Stimulated activated CD4-positive, alpha-beta T cell treated with anti-CD3 and anti-CD28 coated beads, Interleukin-12 subunit alpha, Interleukin-12 subunit beta, amount 100 ng/mL, for 4 hours (primary cell): ENCODE data around the gene USH1G.

ENCODE experiments used
- DNase-seq: peaks from one replicate; pipeline ENCODE4 v3.0.0-alpha.2; 2020

The USH1G gene

DNA sequence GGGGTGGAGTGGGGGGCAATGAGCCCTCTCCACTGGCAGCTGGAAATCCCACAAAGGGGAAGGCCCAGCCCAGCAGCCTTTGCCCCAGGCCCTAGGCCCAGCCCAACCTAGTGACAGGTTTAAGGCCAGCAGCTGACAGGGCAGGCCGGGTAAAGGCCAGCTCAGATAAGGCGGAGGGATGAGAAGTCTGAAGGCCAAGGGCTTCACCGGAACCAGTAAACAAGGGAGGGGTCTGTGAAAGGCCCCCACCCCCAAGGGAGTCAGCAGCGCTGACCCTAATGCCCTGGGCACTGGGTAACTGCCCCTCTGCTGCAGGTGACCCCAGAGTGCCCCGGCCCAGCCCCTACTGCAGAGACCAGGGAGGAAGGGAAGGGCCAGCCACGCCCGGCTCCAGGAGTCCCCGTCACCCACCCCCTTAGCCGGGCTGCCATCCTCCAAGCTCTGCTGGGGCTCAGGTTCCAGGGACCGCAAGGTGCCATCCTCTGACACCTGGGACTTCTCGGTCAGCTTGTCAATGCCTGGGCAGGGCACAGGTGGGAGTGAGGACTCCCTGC is 30.2 kb upstream of the USH1G start:
- DNase-seq: no peak

DNA sequence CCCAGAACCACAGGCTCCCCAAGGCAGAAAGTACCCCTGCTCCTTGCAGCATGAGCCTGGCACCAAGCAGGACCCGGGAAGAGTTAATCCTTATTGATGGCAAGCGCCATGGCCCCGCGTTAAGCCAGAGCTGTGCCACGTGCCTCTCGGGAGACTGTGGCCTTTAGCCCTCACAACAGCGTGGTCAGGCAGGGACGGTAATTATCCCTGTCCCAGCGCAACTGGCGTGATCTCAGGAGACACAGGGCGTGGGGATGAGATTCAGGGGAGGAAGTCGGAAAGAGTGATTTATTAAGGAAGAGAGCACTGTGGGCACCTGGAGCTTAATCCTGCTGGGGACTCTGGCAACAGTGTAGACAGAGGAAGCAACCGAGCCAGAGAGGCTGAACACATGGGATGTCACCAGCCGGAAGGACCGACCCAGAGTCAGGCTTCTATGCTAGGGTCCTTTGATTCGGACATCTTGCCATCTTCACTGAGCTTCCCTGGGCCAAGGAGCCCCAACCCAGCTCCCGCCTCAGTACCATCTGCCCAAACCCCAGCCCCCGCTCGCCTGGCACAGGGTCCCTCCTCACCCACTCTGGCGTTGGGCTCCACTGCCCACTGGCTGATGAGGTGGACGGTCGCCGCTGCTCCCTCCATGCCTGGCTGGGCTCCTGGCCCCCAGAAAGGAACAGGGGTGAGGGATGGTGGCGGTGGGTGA is 29.5 kb upstream of the USH1G start:
- no peak for DNase-seq

DNA sequence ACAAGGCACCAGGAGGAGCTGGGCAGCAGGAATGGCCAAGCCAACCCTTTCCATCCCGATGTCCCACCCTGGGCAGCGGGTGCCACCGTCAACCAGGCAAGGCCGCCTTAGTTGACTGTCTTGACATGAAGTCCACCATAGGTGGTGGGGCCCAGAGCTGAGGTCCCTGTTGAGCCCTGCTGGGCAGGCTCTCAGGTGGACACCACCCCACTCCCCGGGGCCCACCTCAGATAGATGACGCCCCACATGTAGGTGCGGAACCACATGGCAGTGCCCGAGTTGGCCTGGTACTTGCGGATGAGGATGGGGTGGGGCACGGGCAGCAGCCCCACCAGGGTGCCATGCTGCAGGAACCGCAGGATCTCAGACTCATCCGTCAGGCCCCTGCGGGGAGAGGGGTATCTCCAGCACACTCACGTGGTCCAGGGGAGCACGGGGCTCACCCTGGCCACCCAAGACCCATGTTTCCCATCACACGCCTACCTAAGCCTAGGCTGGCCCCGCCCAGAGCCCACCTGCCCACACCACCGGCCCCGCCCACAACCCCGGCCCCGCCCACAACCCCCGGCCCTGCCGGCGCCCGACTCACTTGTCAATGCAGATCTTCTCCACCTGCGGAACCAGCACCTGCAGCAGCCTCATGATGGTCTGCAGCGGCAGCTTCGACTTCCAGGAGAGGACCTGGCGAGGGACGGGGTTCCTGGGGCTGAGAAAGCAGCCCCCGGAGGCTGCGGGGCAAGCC is 28.8 kb upstream of the USH1G start:
- no peak for DNase-seq

DNA sequence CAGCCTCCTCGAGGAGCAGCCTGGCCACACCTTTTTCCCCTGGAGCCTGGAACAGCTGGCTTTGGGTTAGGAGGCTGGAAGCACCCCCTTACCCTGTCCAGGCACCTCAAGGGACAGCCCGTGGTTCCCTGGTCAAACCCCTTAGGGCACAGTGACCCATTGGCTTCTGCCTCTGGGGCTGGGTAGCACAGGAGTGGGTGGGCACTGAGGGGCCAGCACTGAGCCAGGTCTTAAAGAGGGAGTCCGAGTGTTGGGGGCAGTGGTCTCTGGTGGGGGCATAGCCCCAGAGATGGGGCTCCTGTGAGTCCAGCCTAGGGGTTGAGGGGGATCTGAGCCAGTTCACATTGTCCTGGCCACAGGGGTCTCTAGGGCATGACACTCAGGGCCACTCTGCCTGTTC is 28.0 kb upstream of the USH1G start:
- DNase-seq: no peak

DNA sequence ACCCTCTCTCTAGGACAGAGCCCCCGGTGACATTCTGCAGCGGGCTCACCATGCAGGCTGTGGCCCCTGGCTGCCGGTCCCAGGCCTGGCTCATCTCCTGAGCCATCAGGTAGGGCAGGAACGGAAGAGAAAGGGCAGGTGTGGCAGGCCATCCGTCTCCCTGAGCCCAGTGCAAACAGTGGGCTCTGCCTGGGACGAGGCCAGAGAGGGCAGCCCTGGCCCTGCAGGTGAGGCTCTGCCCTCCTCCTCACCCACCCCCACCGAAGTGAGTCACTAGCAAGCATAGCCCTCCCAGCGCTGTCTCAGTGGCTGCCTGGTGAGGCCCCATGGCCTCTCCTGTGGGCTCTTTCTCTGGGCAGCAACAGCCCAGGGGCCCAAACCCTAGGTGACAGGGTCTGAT is 27.2 kb upstream of the USH1G start:
- DNase-seq: no peak

DNA sequence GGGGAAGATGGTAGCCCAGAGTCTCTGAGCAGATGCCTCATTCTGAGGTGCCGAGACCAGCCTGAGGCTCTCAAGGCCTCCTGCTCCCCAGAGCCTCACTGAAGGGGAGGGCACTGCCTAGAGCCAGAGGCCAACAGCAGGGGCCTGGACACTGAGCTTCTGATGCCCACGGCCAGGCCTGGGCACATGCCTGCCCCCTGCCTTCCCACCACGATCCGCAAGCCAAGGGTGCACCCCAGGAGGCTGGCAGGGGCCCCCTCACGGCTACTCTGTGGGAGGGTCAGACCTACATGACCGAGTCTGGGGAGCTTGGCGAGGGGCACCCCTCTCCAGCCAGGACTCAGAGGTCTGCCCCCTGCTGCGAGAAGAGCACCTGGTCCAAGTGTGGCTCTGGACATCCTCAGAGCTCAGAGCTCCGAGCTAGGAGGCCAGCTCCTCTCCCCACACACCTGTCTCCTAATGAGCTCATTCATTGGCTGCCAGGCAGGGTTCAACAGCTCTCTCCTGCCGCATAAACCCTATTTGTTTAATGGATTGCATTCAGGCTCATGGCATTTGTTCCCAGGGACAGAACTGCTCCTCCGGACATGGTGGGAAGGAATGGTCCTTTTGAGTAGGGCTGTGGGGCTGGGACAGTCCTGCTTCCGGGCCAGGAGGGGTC is 26.5 kb upstream of the USH1G start:
- no peak for DNase-seq

DNA sequence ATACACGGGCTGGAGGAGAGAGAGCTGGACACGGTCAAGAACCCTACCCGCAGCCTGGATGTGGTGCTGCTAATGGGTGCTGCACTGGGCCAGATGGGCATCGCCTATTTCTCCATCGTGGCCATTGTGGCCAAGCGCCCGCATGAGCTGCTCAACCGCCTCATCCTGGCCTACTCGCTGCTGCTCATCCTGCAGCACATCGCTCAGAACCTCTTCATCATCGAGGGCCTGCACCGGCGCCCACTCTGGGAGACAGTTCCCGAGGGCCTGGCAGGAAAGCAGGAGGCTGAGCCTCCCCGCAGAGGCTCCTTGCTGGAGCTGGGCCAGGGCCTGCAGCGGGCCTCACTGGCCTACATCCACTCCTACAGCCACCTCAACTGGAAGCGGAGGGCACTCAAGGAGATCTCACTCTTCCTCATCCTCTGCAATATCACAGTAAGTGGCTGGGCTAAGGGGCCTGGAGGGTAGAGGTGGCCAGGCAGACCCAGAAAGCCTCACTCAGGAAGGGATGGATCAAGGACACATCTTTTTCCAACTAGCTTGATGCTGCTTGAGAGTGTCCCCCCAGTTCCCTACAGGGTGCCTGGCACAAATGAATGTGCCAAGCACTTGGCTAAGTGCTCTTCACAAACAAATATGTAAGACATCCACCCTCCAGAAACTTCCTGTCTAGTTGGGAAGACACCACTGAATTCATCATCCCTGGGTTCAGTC is 24.1 kb upstream of the USH1G start:
- DNase-seq: no peak

DNA sequence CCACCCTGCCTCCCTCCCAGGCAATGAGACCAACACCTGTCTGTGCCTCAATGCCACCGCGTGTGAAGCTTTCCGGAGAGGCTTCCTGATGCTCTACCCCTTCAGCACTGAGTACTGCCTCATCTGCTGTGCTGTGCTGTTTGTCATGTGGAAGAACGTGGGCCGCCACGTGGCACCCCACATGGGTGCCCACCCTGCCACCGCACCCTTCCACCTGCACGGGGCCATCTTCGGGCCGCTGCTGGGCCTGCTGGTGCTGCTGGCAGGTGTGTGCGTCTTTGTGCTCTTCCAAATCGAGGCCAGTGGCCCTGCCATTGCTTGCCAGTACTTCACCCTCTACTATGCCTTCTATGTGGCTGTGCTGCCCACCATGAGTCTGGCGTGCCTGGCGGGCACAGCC is 23.6 kb upstream of the USH1G start:
- no peak for DNase-seq

DNA sequence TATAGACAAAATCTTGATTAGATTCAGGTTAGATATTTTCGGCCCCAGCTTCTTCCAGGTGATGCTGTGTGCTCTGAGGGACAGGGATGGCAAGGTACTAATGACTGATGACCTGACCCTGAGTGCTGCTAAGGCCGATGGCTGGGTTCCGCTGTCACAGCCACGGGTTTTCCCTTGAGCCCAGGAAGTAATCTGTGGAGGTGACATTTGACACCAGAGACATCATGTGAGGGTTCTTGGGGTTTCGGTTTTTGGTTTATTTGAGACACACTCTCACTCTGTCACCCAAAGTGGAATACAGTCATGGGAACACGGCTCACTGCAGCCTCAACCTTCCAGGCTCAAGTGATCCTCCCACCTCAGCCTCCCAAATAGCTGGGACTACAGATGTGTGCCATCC is 22.5 kb upstream of the USH1G start:
- no peak for DNase-seq

DNA sequence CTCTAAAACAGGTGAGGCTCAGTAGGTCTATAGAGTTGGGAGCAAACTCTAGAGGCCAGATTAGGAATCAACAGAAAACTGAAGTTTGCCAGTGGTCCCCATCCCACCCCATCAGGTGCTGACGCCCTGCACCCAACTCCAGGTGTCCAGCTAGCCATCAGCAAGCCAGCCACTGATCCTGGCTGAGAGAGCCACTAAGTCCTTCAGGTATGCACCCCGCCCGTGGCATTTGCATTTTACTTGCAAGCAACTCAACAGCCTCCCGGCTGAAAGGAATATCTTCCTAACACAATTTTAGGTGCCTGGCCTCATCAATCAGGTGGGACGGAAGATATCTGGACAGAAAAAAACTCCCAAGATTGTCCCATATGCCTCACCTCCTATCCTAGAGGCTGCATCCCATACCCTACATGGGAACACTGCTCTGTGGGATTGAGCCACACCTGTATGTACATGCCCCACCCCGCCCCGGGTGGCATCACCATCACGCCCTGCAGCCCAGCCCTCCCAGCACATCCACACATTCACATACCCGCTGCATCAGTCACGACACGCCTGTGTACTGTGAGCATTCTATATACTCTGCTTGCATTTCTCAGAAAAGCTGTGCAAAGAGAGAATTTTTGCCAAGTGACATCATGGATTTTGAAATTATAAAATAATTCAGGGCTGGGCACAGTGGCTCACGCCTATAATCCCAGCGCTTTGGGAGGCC is 20.9 kb upstream of the USH1G start:
- no peak for DNase-seq

DNA sequence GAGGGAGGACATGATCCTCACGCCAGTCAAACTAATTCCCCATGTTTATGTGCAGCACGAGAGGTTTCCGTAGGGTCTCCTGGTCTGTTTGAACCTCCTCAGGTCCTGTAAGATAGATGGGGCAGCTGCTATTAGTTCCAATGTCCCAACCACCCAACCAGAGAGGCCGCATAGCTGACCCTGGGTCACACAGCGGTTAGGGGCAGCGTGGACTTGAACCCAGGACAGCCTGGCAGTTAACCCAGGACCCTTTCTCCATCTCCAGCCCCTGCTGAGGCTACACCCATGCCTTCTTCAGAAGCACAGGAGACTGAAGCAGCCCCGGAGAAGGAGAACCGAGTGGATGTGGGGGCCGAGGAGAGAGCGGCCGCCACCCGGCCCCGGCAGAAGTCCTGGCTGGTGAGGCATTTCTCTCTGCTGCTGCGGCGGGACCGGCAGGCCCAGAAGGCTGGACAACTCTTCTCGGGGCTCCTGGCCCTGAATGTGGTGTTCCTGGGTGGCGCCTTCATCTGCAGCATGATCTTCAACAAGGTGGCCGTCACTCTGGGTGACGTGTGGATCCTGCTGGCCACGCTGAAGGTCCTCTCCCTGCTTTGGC is 18.2 kb upstream of the USH1G start:
- DNase-seq: no peak

DNA sequence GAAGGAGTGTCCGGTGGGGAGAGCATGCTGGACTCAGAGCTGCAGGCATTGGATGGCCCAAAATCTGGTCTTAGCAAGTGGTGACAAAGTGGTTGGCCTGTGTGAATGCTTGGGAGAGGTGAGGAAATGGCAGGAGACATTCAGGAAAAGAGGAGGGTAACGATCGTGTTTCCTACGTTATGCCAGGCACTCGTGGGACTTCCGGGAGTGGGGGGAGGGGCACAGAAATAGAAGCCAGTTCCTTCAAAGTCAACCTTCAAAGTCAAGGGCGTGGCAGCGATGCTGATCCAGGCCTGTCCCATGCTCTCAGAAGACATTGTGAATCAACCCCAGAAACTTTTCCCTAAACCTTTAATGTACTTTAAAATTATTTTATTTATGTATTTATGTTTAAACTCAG is 16.5 kb upstream of the USH1G start:
- DNase-seq: no peak

DNA sequence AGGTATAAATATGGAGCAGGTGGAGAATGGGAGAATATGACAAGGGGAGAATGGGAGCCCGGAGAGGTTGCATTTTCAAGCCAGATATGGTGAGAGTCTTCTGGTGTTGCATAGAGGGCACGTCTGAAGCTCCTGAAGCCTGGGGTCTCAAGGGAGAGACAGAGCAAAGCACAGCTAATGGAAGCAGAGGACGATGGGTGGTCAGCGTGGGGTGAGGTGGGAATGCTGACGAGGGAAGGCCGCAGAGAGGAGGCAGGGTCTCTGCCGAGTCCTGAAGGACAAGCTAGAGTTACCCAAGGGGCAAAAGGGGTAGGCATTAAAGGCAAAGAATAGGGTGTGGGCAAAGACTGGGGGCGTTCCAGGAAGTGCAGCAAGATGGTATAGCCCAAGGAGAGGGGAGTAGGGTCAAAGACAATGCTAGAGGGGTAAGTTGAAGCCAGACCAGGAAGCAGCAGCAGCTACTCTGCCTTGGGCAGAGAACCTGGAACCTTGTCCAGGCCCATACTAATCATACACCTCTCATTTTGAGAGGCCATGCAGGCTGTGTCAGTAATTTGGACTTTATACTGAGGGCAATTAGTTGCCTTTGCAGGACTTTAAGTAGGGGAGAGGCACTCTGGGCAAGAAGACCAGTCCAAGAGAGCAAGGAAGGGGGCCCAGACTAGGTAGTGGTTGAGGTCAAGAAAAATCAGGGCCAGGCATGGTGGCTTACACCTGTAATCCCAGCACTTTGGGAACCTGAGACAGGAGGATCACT is 15.3 kb upstream of the USH1G start:
- no peak for DNase-seq

DNA sequence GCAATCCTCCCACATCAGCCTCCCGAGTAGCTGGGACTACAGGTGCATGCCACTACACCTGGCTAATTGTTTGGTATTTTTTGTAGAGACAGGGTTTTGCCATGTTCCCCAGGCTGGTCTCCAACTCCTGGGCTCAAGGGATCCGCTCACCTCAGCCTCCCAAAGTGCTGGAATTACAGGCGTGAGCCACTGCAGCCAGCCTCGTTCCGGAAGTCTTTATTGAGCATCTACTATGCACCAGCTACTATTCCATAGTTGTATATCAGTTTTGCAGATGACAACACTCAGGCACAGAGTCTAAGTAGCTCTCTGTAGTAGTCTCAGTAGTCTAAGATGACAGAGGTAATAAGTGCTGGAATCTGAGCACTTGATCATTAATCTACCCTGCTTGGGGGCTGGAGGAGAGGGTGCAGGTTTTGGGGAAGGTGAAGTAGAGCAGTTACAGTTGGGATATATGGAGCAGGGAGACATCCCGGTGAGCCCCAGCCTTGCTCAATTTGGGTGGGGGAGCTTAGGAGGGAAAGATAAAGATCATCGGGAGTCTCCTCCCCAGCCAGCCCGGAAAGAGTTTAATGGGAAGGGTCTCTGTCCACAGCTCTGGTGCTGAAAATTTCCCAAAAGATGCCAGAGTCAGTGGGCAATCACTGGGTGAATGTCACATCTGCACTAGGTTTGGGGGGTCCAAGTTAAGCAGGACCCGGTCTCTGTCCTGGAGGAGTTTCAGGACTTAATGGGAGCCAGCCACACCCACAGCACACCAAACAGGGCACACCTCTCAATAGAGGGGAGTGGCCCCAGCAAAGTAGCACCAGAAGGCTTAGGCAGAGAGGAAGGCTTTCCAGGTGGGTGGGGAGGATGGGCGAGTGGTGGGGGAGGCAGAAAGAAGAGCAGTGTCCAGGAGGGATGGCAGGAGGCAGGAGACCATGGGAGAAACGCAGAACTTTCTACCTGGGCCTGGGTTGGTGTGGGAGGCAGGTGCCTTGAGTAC is 14.3 kb upstream of the USH1G start:
- DNase-seq: no peak

DNA sequence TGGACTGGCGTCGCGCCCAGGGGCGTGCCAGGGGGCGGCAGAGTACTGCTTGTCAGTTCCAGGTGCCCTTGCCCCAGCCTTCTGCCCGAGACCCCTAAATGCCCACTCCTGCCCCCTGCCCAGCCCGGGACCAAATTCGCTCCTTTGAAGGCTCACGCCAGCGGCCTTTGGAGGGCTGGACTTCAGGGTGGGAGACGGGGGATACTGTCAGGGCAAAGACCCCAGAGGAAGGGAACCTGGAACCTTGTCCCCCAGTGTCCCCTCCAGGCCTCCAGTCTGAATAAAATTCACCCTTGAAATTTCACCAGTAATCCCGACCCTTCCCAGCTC is 13.4 kb upstream of the USH1G start:
- DNase-seq: no peak

DNA sequence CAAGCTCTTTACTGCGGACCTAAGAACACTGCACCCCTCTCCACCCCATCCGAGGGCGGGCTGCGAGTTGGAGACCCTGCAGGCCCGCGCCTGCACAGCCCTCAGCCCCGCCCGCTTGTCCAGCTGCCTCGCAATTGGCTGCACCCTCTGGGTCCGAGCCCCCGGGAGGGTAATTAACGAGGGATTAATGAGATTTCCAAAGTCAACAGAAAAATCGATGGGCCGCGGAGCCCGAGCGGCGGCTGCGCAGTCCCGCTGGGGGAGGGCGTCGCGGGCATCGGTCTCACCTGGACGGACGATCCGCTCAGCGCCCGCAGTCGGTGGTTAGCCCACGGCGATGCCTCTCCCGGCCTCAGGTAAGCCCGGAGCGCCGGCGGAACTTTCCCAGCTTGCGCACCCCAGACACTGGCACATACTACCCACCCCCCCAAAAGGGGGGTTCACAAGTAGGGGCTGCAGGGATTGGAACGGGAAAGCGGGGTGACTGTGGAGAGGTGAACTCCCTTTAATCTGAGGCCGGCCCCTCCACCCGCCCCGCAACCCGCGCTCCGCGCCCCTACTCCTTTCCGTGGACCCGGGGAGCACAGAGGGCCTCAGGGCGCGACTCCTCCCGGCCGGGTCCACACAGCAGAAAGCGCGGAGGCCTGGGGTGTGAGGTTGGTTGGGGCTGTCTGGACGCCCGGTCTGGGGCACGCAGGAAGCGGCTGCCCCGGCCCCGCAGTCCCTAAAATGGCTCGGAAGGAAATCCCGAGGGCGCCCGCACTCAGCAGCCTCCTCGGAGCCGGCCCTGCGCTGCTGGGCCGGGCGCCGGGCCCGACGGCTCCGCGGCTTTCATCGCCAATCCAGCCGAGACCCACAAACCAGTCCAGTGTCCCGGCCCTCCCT is 12.8 kb upstream of the USH1G start, which contains the start of gene OTOP3:
OTOP3 (plus strand) TSS at position 314 of the 885 bp plus-strand sequence; CDS start at position 338, 24 bp downstream.
- DNase-seq: no peak

DNA sequence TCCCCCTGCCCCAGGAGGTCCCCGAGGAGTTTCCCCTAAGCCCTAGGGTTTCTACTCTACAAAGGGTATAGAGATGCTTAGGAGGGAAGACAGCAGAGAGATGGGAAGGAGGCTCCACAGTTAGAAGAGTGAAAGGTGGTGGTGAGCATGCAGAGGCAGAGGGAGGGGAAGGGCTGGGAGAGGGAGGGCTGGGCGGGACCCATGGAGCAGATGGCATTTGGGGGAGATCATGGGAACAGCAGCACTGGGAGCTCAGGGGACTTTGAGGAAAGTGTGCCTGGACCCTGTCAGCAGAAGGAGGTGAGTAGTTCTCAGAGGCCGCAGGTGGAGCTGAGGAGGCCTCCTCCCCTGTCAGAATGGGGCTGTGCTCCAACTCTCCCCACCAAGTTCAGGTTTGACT is 12.0 kb upstream of the USH1G start:
- no peak for DNase-seq

DNA sequence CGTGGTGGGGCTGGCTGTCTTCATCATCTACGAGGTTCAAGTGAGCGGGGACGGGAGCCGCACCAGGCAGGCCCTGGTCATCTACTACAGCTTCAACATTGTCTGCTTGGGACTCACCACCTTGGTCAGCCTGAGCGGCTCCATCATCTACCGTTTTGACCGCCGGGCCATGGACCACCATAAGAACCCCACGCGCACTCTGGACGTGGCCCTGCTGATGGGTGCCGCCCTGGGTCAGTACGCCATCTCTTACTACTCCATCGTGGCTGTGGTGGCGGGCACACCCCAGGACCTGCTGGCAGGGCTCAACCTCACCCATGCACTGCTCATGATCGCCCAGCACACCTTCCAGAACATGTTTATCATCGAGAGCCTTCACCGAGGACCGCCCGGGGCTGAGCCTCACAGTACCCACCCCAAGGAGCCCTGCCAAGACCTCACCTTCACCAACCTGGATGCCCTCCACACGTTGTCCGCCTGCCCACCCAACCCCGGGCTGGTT is 7.5 kb upstream of the USH1G start:
- DNase-seq: no peak

DNA sequence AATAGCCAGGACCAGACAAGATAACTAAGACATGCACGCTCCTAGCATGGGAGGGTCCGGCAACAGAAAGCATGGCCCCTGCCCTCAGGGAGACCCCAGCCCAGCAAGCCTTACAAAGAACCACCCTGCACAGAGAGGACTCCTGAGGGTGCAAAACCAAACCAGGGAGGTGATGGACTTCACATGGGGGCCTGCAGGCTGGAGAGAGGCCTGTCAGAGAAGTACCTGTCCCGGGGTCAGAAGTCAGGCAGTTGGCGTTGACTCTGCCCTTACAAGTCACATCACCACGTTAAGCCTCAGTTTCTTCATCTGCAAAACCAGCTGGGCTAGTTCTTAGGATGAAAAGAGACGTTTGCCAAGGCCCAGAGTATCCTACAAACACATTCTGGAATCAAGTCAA is 5.7 kb upstream of the USH1G start:
- DNase-seq: no peak
